Endothelial cell of umbilical vein (primary cell): Measurements from ENCODE around the gene PDSS2. TPM values are rescaled to one million over a fixed set of nuclear protein-coding genes. Genes with fewer than 3 reads are reported as not detected.

Experiments
- BruUV-seq: library from RNA; stranded (reverse); fragments of 400-500 nt; replicated peaks from 2 replicates; lab custom pipeline; 2021; lab: Mats Ljungman, UMichigan
- CTCF ChIA-PET: fragments of 300-600, 350-600 bp; sonication (Branson Sonifier 250); formaldehyde crosslinking; loops from one replicate; lab custom pipeline; 2021; ENCODE audit warnings: antibody characterized with exemption, inconsistent platforms; lab: Charles Lee
- POLR2A ChIA-PET: fragments of 300-600, 350-600 bp; sonication (Branson Sonifier 250); formaldehyde crosslinking; loops from one replicate; lab custom pipeline; 2021; ENCODE audit warnings: antibody characterized with exemption, inconsistent platforms; lab: Charles Lee
- DNase-seq: peaks from one replicate; pipeline ENCODE4 v3.0.0-alpha.2; 2011; ENCODE audit warnings: low read depth, low spot score
- FAIRE-seq: peaks from 2 replicates; lab custom pipeline; 2011; peaks lifted over from hg19 to GRCh38; lab: Jason Lieb, UNC
- H2AFZ ChIP-seq: 2 replicates; pipeline ENCODE4 v1.6.0; 2012; ENCODE audit warnings: low read depth, low read length, control low read depth, inconsistent platforms
- H3K27ac ChIP-seq: 2 replicates; pipeline ENCODE4 v1.5.1; 2011; ENCODE audit warnings: low read depth, mild to moderate bottlenecking, control low read depth, low read length, moderate library complexity; ENCODE audit not compliant: insufficient read depth
- H3K27me3 ChIP-seq, 2 experiments: 2 replicates each; pipeline versions ENCODE4 v1.6.0 to v1.6.1; 2011; ENCODE audit warnings: low read length in 2 of 2, mixed read lengths in 1 of 2; ENCODE audit not compliant: control insufficient read depth in 2 of 2, insufficient read depth in 2 of 2
- H3K36me3 ChIP-seq, 2 experiments: 2 replicates in 1 of 2; 3 replicates in 1 of 2; pipeline ENCODE4 v1.5.1; 2011; ENCODE audit warnings: low read length in 2 of 2, mild to moderate bottlenecking in 1 of 2, moderate library complexity in 1 of 2; ENCODE audit not compliant: control insufficient read depth in 2 of 2, insufficient read depth in 2 of 2; ENCODE audit errors: extremely low read depth in 1 of 2
- H3K4me1 ChIP-seq: 3 replicates; pipeline ENCODE4 v1.5.1; 2011; ENCODE audit warnings: mild to moderate bottlenecking, low read length; ENCODE audit not compliant: control insufficient read depth, insufficient read depth; ENCODE audit errors: extremely low read depth
- H3K4me2 ChIP-seq: 2 replicates; pipeline ENCODE4 v1.6.1; 2011; ENCODE audit warnings: low read length, control low read depth, mixed read lengths; ENCODE audit not compliant: insufficient read depth
- H3K4me3 ChIP-seq, 3 experiments: fragments of 200-600 bp in 1 of 3; sonication (generic), shearing (Covaris generic) in 1 of 3; replicated peaks in 1 of 3; 2 replicates each; pipeline ENCODE4 v1.5.1; 2011 to 2016; ENCODE audit warnings: control low read depth in 3 of 3, low read length in 3 of 3, mild to moderate bottlenecking in 2 of 3, inconsistent platforms in 1 of 3, low read depth in 1 of 3, moderate library complexity in 1 of 3; ENCODE audit not compliant: insufficient read depth in 1 of 3
- H3K79me2 ChIP-seq: 2 replicates; pipeline ENCODE4 v1.6.0; 2012; ENCODE audit warnings: low read length, inconsistent platforms; ENCODE audit not compliant: control insufficient read depth, insufficient read depth
- H3K9ac ChIP-seq: replicated peaks from 2 replicates; pipeline ENCODE3; 2011; ENCODE audit warnings: low read length, control low read depth; ENCODE audit not compliant: insufficient read depth; ENCODE audit errors: extremely low read depth
- H3K9me1 ChIP-seq: replicated peaks from 3 replicates; pipeline ENCODE4 v1.6.0; 2011; ENCODE audit warnings: mild to moderate bottlenecking, low read length; ENCODE audit not compliant: control insufficient read depth, insufficient read depth; ENCODE audit errors: extremely low read depth
- H3K9me3 ChIP-seq: replicated peaks from 2 replicates; pipeline ENCODE4 v1.5.1; 2012; ENCODE audit warnings: low read length, inconsistent platforms; ENCODE audit not compliant: control insufficient read depth, insufficient read depth
- H4K20me1 ChIP-seq: replicated peaks from 2 replicates; pipeline ENCODE3; 2011; ENCODE audit warnings: mild to moderate bottlenecking, low read length; ENCODE audit not compliant: control insufficient read depth, insufficient read depth; ENCODE audit errors: extremely low read depth
- CTCF ChIP-seq, 2 donors: IDR thresholded peaks; 1 replicate in 1 of 2; 2 replicates in 1 of 2; pipeline ENCODE4 v1.5.1; 2011; ENCODE audit warnings: low read length in 2 of 2, mild to moderate bottlenecking in 2 of 2, moderate library complexity in 2 of 2, control low read depth in 1 of 2, inconsistent platforms in 1 of 2, low read depth in 1 of 2; ENCODE audit not compliant: insufficient read depth in 1 of 2; ENCODE audit errors: extremely low read depth in 1 of 2
- EZH2 ChIP-seq: IDR thresholded peaks from 2 replicates; pipeline ENCODE4 v1.6.1; 2012; ENCODE audit warnings: borderline replicate concordance, low read depth, mild to moderate bottlenecking, moderate library complexity, low read length, inconsistent platforms; ENCODE audit not compliant: severe bottlenecking
- FOS ChIP-seq: IDR thresholded peaks from 2 replicates; pipeline ENCODE4 v1.6.1; 2011; ENCODE audit warnings: mild to moderate bottlenecking, low read length, moderate library complexity, borderline replicate concordance; ENCODE audit not compliant: insufficient read depth
- GATA2 ChIP-seq: IDR thresholded peaks from 2 replicates; pipeline ENCODE4 v1.7.0; 2011; ENCODE audit warnings: low read depth, mild to moderate bottlenecking, moderate library complexity, mixed read lengths, low read length; ENCODE audit not compliant: insufficient read length, insufficient read depth
- JUN ChIP-seq: IDR thresholded peaks from 2 replicates; pipeline ENCODE4 v1.6.1; 2011; ENCODE audit warnings: borderline replicate concordance, low read depth; ENCODE audit not compliant: insufficient read length, insufficient read depth
- MYC ChIP-seq: IDR thresholded peaks from one replicate; pipeline ENCODE4 v1.6.1; 2011; ENCODE audit warnings: mild to moderate bottlenecking, low read depth, low read length
- POLR2A ChIP-seq: IDR thresholded peaks from 2 replicates; pipeline ENCODE4 v1.6.1; 2012; ENCODE audit warnings: low read depth, mild to moderate bottlenecking, control low read depth, low read length
- POLR2AphosphoS5 ChIP-seq: IDR thresholded peaks from 2 replicates; pipeline ENCODE4 v1.6.1; 2012; ENCODE audit warnings: low read depth, mild to moderate bottlenecking, control low read depth, low read length, moderate library complexity; ENCODE audit not compliant: insufficient read depth
- dilution Hi-C: fragments of 300-500 bp; cut with MboI; formaldehyde crosslinking; loops from one replicate; pipeline ENCODE4 v1.15.0; 2019; ENCODE audit warnings: low sequenced_read_pairs; ENCODE audit not compliant: extremely low pct_ligation_motif_present
- intact Hi-C: fragments of 100-400 bp; cut with micrococcal nuclease; formaldehyde crosslinking; loops from one replicate; pipeline ENCODE4 v1.10.0; 2022
- polyA plus RNA-seq, 4 experiments: library from polyadenylated mRNA; depleted of rRNA in 3 of 4; stranded (reverse) in 3 of 4; unstranded in 1 of 4; fragments of >200 nt; gene quantifications; 2 replicates each; pipeline versions ENCODE4 v1.2.1 to v1.2.3, GENCODE V29; 2011 to 2012; ENCODE audit warnings: missing spikeins in 1 of 4
- total RNA-seq: library from RNA; stranded (reverse); gene quantifications from 2 replicates; pipeline ENCODE4 v1.2.3, GENCODE V29; 2021
- TF ChIP-seq, protein P1 (sequence below): IDR thresholded peaks from 2 replicates; pipeline ENCODE4 v1.6.1; 2011; ENCODE audit not compliant: insufficient read depth, insufficient read length

PDSS2 gene
- total and polyA plus RNA-seq, 2 donors (not counting 3 experiments of a cell fraction or from before 2014, with no cell fraction given) = 7.6 to 9.3 TPM

DNA sequence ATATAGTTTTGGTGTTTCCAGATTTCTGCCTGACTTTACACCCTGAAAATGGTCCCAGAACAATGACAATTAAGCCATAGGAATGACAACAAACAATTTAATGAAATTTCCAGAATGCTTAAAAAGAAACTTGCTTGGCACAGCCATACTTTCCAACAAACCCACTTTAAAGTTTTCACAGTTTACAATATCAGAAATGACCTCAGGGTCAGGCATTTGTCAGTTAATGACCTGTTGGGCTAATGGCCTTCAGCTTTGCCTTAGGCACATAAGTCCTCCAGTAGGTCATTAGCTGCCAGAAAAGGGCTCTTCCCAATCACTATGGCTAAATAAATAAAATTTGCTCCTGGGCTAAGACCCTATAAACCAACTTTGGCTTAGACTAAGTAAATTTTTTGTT, 199.4 kb downstream of the PDSS2 start:
- TF ChIP-seq JUN (no peak), CTCF (IDR thresholded peaks at IDR 0.05; ENCODE audit: extremely low read depth in 1 of 2, insufficient read depth in 1 of 2, low read depth in 1 of 2, low read length in 2 of 2) (no peak), MYC (no peak), EZH2 (no peak), FOS (no peak), GATA2 (no peak), POLR2A (no peak), POLR2AphosphoS5 (no peak)
- TF ChIP-seq, protein P1, sequence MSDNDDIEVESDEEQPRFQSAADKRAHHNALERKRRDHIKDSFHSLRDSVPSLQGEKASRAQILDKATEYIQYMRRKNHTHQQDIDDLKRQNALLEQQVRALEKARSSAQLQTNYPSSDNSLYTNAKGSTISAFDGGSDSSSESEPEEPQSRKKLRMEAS = no peak
- Histone ChIP-seq H3K27me3 (no peaks in the 10 kb centered on the region), H3K4me2 (no peak overlapping the region), H3K4me3 (no peak overlapping the region), H2AFZ (no peak overlapping the region), H4K20me1 (no peaks in the 10 kb centered on the region), H3K9me3 (no peaks in the 10 kb centered on the region), H3K36me3 (no peaks in the 10 kb centered on the region), H3K27ac (no peak overlapping the region), H3K9me1 (no peaks in the 10 kb centered on the region), H3K79me2 (no peaks in the 10 kb centered on the region), H3K9ac (no peak overlapping the region), H3K4me1 (peaks cover 15% of the 10 kb centered on the region)
- POLR2A ChIA-PET = interaction anchor here (0.7 kb wide), 1 partner anchor 13 kb away, joined by 5 read pairs; no protein-coding TSS in a partner anchor
- no peak for FAIRE-seq
- dilution Hi-C loops (no loop called here), intact Hi-C loops (no loop called here)
- BruUV-seq = no TSS peak
- no peak for DNase-seq
- CTCF ChIA-PET = interaction anchor here (0.6 kb wide), 1 partner anchor 62 kb away, joined by 3 read pairs; no protein-coding TSS in a partner anchor
